HG03066 (cell line): Measurements from ENCODE around the gene ZNF79.

Source experiments
- ATAC-seq: cut with Tn5 transposase; IDR thresholded peaks from one replicate; pipeline ENCODE4 v1.9.1; 2021; ENCODE audit warnings: low read depth; ENCODE audit not compliant: unreplicated experiment

The ZNF79 gene

DNA sequence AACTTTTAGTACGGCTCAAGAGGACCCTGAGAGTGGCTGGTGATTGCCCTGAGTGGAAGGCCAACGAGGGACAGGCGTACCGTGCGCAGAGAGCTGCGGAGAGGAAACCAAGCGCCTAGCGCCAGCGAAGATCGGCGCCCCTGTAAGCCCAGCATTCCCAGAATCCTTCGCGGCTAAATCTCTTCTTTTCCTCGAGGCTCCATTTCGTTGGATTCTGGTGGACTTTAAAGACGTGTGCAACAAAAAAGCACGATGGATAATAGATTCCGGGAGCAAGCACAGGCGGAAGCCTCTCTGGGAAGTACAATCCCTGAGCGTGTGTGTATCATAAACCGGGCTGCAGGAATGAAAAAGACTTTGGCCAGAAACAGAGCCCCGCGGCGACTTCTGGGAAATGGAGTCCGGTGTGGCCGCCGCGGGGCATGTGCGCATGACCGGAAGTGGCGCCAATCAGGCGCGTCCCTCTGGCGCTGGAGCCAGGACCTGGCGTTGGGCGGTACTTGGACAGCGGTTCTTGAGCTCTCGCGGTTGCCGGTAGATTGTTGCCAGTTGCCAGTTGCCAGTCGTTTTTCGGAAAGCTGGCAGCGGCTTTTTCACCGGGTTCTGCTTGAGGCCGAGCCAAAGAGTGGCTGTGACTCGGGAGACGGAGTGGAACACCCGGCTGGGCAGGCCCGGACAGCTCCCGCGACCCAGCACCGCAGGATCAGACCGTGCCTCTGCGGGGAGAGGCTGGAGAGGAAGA lies at the start of gene ZNF79:
Gene ZNF79, plus strand, starts transcription at position 449 of the 742 bp plus-strand sequence. CDS start 406 bp downstream, outside the sequence.
- ATAC-seq, result peak; percentile 77

DNA sequence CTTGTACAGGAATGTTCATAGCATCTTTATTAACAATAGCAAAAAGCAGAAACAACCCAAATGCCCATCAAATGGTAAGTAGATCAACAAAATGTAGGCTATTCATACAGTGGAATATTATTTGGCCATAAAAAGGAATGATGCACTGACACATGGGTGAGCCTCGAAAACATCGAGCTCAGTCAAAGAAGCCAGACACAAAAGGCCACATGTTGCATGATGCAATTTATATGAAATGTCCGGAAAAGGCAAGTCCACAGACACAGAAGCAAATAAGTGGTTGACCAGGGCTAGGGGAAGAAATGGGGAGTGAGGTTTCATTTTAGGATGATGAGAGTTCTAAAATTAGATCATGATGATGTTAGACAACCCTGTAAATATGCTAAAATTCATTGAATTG lies 43.7 kb upstream of the ZNF79 start:
- no peak for ATAC-seq

DNA sequence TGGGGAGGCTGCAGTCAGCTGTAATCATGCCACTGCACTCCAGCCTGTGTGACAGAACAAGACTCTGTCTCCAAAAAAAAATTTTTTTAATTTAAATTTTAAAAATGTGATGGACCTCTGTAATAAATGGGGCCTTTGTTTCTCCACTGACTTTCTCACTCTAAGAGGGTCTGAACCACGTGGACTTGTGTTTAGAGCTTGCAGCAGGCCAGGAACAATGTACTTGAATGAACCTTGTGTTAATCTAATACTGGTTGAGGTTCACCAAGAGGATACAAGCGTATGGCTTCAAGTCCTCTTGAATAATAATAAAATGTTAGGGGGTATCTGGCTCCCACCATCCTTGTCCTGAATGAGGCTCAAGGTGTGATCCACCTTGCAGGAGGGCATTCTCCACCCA lies 41.6 kb upstream of the ZNF79 start:
- ATAC-seq, result no peak

DNA sequence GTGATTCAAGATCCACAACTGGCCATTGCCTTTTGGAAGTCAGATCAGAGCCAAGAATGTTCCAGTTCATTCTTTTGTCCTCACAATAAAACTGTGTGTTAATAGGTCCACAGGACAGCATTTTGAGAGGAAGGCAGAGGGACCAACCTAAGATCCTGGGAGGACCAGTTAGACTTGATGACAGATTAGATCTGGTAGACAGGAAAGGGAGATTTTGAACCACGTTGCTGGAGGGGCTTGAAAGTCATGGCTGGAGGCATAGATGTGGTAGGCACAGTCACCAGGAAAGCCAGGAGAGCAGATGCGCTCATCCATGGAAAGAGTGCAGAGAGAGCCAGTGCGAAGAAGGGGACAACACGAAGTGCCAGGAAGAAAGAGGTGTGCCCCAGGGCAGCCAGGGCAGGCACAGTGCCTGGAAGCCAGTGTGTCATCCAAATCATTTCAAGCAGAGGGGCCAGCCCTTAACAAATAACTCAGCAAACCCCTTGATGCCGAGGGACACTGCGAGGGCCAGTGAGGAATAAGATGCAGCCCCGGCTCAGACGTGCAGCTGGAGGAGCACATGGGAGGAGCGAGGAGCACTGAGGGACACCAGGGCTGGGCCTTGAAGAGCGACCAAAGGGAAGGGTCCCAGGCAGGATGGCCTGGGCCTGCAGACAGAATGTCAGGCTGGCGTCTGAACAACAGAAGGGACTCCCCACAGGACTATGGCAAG lies 40.0 kb upstream of the ZNF79 start:
- ATAC-seq, result no peak

DNA sequence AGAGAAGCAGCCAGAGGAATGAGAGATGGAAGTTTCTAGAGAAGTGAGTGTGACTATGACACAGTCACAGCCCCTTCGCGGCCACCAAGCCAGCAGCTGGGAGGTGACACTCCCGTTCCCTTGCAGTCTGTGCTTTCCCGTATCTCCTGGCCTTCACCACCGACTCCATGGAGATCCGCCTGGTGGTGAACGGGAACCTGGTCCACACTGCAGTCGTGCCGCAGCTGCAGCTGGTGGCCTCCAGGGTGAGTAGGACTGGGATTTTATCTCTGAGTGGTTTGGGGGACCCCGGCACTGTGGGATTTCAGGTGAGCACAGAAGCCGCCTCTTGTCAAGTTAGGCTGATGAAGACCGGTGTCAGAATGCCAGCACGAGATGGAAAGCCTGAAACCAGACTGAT lies 39.3 kb upstream of the ZNF79 start:
- no peak for ATAC-seq

DNA sequence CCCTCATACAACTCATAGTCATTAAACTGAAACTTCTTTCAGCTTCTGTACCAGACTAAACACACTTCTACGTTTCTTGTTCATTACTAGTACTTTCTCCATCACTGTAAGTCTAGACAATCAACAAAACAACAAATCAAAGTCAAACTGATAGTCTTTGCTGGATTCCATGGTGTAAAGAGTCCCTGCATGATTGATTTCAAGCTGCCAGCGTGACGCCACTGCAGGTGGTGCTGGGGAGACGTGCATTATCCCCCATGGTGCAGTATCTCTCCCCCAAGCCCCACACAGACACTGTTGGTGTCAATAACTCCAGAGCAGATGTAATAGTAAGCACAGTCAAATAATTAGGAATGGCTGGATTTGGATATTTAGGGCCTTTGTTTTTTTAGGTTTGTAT lies 37.9 kb upstream of the ZNF79 start:
- no peak for ATAC-seq

DNA sequence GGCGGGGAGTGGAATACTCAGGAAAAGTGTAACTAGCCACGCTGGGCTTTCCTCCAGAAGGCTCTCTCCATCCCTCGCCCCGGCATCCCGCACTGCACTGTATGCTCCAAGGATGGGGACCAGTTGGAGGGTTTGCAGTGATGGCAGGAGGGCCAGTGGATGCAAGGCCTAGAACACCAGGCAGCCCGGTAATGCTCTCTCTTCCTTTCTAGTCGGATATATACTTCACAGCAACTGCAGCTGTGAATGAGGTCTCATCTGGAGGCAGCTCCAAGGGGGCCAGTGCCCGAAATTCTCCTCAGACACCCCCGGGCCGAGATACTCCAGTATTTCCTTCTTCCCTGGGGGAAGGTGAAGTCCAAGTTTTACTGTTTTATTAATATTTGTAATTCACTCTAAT lies 37.2 kb upstream of the ZNF79 start:
- ATAC-seq, result no peak

DNA sequence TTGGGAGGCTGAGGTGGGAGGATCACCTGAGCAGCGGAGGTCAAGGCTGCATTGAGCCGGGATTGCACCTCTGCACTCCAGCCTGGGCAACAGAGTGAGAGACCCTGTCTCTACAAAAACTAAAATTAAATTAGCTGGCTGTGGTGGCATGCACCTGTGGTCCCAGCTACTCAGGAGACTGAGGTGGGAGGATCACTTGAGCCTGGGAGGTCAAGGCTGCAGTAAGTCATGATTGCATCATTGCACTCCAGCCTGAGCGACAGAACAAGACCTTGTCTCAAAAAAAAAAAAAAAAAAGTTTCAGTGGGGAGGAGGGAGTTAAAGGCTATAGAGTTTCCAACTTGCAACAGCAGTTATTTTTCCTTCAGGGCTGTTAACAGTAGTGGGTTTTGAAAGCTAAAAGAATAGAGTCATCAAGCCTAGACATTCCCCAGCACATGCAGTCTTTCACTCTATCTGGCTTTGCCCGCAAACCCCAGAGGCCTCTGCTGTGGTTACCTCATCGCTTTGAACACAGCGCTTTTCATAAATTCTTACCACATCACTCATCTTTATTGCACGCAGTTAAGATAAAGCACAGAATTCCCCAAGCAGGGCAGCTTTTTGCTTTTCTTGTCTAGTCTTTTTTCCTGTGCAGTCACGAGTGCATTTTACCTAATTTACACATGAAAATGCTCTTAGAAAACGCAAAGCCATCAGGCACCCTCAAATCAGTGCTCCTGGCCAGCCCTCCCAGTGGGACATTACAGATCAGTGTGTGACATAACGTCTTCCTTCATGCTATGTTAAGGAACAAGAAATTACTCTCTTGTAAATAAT lies 35.9 kb upstream of the ZNF79 start:
- ATAC-seq, result peak; percentile 84

DNA sequence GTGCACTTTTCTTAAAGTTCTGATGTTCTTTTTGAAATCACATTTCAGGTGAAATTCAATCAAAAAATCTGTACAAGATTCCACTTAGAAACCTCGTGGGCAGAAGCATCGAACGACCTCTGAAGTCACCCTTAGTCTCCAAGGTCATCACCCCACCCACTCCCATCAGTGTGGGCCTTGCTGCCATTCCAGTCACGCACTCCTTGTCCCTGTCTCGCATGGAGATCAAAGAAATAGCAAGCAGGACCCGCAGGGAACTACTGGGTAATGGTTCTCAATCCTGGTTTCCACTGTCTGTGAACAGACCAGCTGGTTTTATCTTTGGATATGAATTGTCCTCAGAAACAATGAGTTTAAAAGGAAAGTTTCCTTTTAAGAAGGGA lies 35.3 kb upstream of the ZNF79 start:
- ATAC-seq, result no peak

DNA sequence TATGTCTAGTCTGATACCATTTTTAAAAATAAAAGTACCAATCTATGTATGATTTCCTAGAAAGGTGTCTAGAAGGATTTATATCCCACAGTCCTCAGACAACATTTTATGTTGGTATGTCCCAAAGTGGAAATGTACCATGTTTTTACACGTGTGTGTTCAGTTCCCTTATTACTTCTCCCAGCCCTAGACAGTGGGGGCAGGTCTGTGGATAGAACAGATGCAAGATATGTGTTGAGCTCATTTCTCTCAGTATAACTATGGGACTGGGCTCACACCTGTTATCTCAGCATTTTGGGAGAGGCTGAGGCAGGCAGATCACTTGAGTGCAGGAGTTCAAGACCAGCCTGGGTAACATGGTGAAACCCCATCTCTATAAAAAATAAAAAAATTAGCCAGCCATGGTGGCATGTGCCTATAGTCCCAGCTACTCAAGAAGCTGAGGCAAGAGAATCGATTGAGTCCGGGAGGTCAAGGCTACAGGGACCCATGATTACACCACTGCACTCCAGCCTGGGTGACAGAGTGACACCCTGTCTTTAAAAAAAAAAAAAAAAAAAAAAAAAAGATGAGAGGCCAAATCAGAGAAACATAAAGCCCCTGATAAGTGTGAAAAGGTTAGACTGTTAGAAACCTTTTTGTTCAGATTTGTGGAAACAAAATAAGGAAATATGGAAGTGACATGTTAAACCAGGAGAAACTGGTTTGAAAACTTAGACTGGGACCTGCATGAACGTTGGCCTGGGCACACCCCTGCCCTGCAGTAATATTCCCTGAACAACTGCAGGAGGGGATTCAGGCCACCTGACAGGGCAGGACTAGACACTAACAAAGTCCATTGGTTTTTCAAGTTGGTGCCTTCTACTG lies 34.6 kb upstream of the ZNF79 start:
- ATAC-seq, result no peak

DNA sequence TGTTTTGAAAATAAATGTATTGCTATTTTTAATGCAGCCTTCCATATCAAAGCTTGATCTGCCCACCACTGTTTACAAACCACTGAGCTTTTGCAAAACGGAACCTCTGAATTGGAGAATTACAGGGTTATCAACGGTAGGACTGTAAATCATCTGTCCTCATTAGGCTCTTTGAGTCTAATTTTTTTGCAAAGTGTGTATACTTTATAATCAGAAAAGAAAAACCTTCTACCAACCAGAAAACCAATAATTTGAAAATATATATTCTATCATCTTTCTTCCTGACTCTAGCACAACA lies 34.0 kb upstream of the ZNF79 start:
- ATAC-seq, result no peak

DNA sequence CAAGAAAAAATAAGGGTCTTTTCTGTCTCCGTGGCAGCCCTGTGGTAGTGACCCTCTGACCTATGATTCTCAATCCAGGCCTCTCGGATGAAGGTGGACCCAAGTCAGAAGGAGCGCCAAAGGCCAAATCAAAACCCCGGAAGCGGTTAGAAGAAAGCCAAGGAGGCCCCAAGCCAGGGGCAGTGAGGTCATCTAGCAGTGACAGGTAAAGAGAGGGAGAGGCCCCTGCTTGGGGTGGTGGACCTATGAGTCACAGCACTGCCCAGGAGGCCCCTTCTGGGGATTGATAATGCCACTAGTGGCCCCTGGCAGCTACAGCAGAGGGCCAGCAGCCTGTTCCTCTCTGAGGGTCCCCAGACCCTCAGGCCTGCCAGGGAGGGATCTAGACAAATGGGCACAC lies 33.6 kb upstream of the ZNF79 start:
- no peak for ATAC-seq

DNA sequence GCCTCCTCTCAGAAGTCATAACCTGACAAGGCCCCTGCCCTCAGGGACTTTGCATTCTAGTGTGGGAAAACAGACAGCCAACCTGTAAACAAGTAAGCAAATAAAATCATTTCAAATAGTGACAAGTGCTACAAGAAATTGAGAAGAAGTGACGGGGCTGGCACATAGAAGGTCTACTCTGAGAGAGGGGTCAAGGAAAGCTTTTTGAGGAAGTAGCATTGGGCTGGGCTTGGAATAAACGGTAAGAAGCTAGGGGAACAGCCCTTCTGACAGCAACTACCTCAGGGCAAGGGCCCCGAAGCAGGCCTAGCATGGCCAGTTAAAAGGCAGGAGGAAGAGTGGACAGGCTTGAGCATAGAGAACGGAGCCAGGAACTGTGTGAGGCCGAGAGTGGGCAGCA lies 32.0 kb upstream of the ZNF79 start:
- ATAC-seq, result no peak

DNA sequence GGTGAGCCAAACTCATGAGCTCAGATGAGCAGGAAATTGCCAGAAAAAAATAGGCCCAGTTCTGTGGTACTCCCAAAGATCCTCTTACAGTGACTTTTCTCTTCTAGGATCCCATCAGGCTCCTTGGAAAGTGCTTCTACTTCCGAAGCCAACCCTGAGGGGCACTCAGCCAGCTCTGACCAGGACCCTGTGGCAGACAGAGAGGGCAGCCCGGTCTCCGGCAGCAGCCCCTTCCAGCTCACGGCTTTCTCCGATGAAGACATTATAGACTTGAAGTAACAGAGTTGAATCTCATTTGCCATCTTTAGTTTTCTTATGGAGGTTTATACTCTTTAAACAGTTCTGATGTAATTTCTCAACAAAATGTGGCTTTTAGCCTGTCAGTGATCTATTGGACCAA lies 31.2 kb upstream of the ZNF79 start:
- no peak for ATAC-seq

DNA sequence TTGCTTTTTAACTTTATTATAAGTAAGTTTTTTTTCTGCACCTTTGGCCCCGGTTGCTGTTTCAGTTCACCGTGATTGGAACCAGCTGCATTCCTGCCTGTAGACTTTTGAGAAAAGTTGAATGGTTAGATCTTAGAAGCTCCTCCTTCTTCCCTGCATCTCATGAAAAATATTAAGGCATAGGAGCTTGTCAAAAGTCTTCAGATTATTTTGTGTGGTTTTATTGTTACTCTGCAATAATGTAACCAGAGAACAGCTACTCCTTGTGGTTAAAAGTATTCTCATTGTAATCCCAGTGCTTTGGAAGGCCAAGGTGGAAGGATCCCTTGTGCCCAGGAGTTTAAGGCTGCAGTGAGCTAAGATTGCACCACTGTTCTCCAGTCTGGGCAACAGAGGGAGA lies 30.5 kb upstream of the ZNF79 start:
- no peak for ATAC-seq

DNA sequence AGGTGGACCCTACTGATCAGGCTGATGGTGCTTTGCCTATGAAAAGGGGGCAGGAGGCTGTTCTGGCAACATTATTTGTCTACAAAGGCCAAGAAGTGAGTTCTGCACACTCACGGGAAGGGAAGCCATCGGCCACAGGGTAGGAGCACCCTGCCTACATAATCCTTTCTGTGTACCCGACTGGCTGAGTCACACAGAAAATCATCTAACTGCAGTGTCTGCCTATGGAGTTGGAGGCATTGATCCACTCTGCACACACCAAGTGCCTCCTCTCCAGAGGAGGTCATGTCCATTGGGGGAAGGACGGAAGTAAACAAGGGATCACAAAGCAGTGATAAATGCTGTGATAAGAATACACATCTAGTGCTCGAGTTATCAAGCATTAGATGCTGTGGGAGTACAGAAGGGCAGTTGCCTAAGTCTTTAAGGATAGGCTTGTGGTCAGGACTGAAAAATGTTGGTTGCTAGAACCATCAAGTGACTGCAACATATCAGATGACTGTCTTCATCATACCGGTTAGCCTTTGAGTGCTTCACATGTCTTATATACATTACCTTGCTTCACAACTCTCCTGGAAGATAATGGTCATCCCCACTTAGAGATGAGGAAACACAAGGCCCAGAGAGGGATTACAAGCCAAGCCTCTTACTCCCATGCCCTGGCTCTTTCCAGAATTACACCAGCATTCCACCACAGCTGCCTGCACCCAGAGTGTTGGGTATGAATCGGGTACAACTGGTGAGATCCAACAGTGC lies 28.5 kb upstream of the ZNF79 start:
- ATAC-seq, result no peak

DNA sequence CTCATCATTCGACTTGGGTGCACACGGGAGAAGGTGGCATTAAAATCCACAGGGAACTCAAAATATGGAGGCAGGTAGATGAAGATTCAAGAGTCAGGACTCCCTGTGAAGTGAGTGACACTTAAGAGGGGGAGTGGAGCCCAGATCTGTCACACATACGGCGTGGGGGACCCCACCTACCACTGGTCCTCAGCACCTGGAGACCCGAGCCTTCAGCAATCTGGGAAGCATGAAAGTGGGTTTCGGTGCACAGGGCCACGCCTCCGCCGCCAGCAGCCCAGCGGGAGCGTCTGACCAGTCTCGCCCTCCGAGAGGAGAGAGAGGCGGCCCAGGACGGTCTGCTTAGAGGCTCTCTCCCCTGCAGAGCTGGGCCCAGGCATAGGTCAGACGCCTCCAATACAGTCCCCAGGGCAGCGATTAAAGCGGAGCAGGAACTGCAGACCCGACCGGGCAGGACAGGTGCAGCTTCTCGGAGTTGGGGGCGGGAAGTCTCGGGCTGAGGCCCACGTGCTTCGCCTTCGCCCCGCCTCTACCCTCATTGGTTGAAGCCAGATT lies 27.9 kb upstream of the ZNF79 start:
- no peak for ATAC-seq

DNA sequence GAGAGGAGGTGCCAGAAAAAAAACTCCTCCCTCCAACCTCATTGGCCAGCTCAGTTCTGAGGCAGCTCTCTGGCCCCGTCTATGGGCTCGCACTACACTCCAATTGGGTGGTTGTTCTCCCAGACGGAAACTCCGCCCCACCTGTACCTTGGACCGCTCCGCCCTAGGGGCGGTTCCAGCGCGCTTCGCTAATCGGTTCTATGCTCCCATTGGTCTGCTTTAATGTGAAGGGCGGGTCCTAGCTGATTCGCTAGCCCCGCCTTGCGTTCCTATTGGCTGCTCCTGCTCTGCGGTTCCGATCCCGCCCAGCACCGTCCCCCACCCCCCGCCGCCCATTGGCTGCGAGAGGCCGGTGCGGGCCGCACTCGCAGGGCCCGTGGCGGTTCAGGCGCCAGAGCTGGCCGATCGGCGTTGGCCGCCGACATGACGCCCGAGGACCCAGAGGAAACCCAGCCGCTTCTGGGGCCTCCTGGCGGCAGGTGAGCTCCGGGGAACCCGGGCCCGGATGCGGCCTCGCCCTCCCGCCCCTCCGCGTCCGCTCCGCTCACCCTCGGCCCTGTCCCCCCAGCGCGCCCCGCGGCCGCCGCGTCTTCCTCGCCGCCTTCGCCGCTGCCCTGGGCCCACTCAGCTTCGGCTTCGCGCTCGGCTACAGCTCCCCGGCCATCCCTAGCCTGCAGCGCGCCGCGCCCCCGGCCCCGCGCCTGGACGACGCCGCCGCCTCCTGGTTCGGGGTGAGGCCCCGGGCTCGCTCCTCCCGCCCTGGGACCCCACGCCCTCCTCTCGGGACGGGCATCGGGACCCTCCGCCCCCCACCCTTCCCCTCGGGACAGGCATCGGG lies 27.2 kb upstream of the ZNF79 start, which contains the start of gene SLC2A8:
Gene SLC2A8, plus strand, starts transcription at position 362 of the 838 bp plus-strand sequence. Its CDS starts 62 bp downstream, at position 424.
- ATAC-seq, result peak; percentile 93
